HEK293T (cell line): ENCODE measurements around the gene ORMDL1.

Experiments
- CTCF ChIA-PET: fragments of 350-600 bp; formaldehyde crosslinking; extraction: SDS; loops from one replicate; lab custom pipeline; 2021; ENCODE audit warnings: antibody characterized with exemption, inconsistent platforms; lab: Yijun Ruan, JAX
- POLR2A ChIA-PET: fragments of 350-600 bp; formaldehyde crosslinking; extraction: SDS; loops from one replicate; lab custom pipeline; 2020; ENCODE audit warnings: antibody characterized with exemption, inconsistent platforms; lab: Yijun Ruan, JAX
- DNase-seq: peaks from one replicate; pipeline ENCODE4 v3.0.0; 2012; ENCODE audit warnings: mixed read lengths; ENCODE audit errors: extremely low spot score
- ARNT ChIP-seq: fragments of 450-650 bp; IDR thresholded peaks from 2 replicates; pipeline ENCODE4 v1.6.1; 2017; ENCODE audit warnings: mild to moderate bottlenecking
- BHLHE40 ChIP-seq: fragments of 450-650 bp; IDR thresholded peaks from 2 replicates; pipeline ENCODE4 v1.6.1; 2016; ENCODE audit warnings: mild to moderate bottlenecking, moderate library complexity, borderline replicate concordance
- CTBP1 ChIP-seq: fragments of 450-650 bp; IDR thresholded peaks from 2 replicates; pipeline ENCODE4 v1.6.1; 2016; ENCODE audit warnings: borderline replicate concordance
- ELF4 ChIP-seq: fragments of 450-650 bp; IDR thresholded peaks from 2 replicates; pipeline ENCODE4 v1.6.1; 2017; ENCODE audit warnings: antibody characterized with exemption
- FOXA1 ChIP-seq: fragments of 450-650 bp; IDR thresholded peaks from 2 replicates; pipeline ENCODE4 v1.6.1; 2016; ENCODE audit warnings: mild to moderate bottlenecking
- FOXK2 ChIP-seq: fragments of 450-650 bp; IDR thresholded peaks from 2 replicates; pipeline ENCODE4 v1.6.1; 2016; ENCODE audit warnings: mild to moderate bottlenecking
- FOXM1 ChIP-seq: fragments of 450-650 bp; IDR thresholded peaks from 2 replicates; pipeline ENCODE4 v1.6.1; 2017; ENCODE audit warnings: mild to moderate bottlenecking, borderline replicate concordance
- HDGF ChIP-seq: fragments of 450-650 bp; IDR thresholded peaks from 2 replicates; pipeline ENCODE4 v1.6.1; 2017; ENCODE audit warnings: antibody characterized with exemption, borderline replicate concordance
- L3MBTL2 ChIP-seq: fragments of 450-650 bp; conservative IDR thresholded peaks from 2 replicates; pipeline ENCODE4 v1.6.1; 2016; ENCODE audit warnings: mild to moderate bottlenecking
- LEF1 ChIP-seq: fragments of 450-650 bp; IDR thresholded peaks from 2 replicates; pipeline ENCODE4 v1.6.1; 2017; ENCODE audit warnings: mild to moderate bottlenecking, borderline replicate concordance
- NFRKB ChIP-seq: fragments of 450-650 bp; IDR thresholded peaks from 2 replicates; pipeline ENCODE4 v1.6.1; 2016; ENCODE audit warnings: mild to moderate bottlenecking, moderate library complexity
- SP1 ChIP-seq: fragments of 450-650 bp; IDR thresholded peaks from 2 replicates; pipeline ENCODE4 v1.6.1; 2017
- SUZ12 ChIP-seq: fragments of 450-650 bp; IDR thresholded peaks from 2 replicates; pipeline ENCODE4 v1.6.1; 2016; ENCODE audit warnings: mild to moderate bottlenecking
- TARDBP ChIP-seq: fragments of 450-650 bp; IDR thresholded peaks from 2 replicates; pipeline ENCODE4 v1.6.1; 2016
- ZNF384 ChIP-seq: fragments of 450-650 bp; IDR thresholded peaks from 2 replicates; pipeline ENCODE4 v1.6.1; 2016
- TF ChIP-seq, protein P1 (sequence below): fragments of 450-650 bp; IDR thresholded peaks from 2 replicates; pipeline ENCODE4 v1.6.1; 2016

Gene ORMDL1

GRCh38 chr2:189783927-189784867 is at the start of gene ORMDL1, which contains the start of gene PMS1:
Gene ORMDL1, minus strand, starts transcription at chr2:189784339. Its CDS starts 1,744 bp downstream, at chr2:189782595.
Gene PMS1, plus strand, starts transcription at chr2:189784450. Its CDS starts 7,360 bp downstream, at chr2:189791810.
- TF ChIP-seq, protein P1, sequence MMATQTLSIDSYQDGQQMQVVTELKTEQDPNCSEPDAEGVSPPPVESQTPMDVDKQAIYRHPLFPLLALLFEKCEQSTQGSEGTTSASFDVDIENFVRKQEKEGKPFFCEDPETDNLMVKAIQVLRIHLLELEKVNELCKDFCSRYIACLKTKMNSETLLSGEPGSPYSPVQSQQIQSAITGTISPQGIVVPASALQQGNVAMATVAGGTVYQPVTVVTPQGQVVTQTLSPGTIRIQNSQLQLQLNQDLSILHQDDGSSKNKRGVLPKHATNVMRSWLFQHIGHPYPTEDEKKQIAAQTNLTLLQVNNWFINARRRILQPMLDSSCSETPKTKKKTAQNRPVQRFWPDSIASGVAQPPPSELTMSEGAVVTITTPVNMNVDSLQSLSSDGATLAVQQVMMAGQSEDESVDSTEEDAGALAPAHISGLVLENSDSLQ = peak; percentile 99
- TF ChIP-seq ARNT (no peak), FOXA1 (no peak), LEF1 (no peak; the same call in 1 of the 2 replicates), ELF4 (peak; percentile 73), SP1 (no peak), CTBP1 (peak; percentile 57; the same call in 1 of the 2 replicates), L3MBTL2 (peak; percentile 96), FOXM1 (no peak)
- DNase-seq = peak; percentile 94
- POLR2A ChIA-PET = interaction anchor here (0.6 to 1.9 kb wide), 9 partner anchors 10 to 149 kb away, joined by 3 to 11 read pairs (median 4); partner anchors contain the start of gene OSGEPL1
- CTCF ChIA-PET = interaction anchor here (1.0 kb wide), 1 partner anchor 21 kb away, joined by 3 read pairs; the partner anchor contains the start of gene OSGEPL1

DNA sequence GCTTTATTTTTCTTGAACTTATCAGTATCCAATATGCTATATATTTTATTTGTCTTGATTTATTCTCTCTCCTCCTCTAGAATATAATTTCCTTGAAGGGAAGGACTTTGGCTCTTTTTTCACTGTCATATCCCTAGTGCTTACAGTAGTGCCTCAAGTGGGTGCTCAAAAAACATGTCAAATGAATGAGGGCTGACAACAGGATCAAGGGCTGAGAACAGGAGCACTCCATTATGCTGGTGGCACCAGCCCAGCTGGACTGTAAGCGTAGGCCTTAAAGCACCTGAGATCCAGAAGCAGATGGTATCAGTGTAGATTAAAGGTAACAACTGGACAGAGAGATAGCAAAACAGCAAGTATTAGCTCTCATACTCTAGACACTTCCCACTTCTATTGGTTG is 46.4 kb upstream of the ORMDL1 start:
- no peak for TF ChIP-seq ARNT
- no peak for TF ChIP-seq HDGF
- TF ChIP-seq CTBP1 = no peak
- TF ChIP-seq ELF4 = no peak
- TF ChIP-seq SP1 = no peak
- TF ChIP-seq, protein P1 = no peak
- TF ChIP-seq SUZ12 = no peak
- TF ChIP-seq NFRKB = no peak
- TF ChIP-seq FOXM1 = no peak
- no peak for TF ChIP-seq LEF1
- TF ChIP-seq TARDBP = no peak
- ChIA-PET CTCF (no interaction called here), POLR2A (no interaction called here)
- DNase-seq = no peak

DNA sequence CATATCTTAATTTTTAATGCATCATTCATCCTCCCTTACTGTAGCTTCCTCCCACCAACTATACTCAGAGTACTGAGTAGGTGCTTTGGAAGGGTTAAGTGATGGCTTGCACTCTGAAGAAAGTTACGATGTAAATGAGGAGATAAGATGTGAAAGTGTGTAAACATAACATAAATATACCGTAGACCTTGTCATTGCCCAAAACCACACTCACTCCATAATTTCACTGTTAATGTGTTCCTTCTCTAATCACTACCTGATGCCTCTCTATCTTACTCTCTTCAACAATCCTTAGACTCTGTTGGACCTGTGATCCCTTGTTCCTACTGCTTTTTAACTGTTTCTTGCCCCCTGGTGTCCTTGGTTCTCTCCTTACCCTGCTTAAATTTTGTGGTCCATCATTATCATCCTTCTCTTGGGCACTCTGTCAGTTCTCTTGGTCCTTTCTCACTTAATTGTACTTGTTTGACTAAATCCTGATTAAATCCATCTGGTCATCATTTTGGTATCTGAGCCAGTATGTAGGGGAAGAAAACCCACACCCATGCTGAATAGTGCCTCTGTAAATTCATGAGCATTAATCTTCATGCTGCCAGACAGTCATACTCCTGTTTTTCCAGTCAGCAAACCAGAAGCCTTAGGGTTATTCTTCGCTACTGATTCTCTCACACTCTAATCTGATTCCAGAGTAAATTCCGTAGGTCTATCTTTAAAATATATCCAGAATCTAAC is 45.1 kb upstream of the ORMDL1 start:
- ChIA-PET POLR2A (no interaction called here), CTCF (interaction anchor here (0.6 kb wide), 2 partner anchors 66 to 131 kb away, joined by 3 read pairs; partner anchors contain the start of gene OSGEPL1)
- TF ChIP-seq FOXM1 (no peak), L3MBTL2 (no peak), TARDBP (no peak), SUZ12 (no peak), SP1 (no peak)
- DNase-seq = no peak

DNA sequence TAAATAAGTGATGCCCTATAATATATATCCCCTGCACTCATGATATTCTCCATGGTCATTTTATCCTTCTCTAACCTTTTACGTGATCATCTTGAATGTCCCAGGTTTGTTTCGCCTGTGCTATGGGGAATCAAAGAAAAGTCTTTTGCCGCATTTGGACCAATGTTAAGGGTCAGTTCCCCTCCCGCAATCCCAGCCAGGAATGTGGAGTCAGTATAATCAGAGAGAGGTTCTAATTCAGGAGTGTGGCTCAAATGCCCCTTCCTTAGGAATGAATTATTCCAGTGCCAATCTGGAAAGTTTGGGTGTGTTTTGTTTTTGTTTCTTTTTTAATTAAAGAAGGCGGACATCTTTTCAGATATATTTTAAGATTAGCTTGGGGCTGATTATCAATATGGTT is 41.9 kb upstream of the ORMDL1 start:
- TF ChIP-seq, protein P1 = no peak
- TF ChIP-seq ARNT (no peak), BHLHE40 (no peak), FOXM1 (no peak), LEF1 (no peak), ZNF384 (no peak), SUZ12 (no peak), TARDBP (no peak), SP1 (no peak), L3MBTL2 (no peak), HDGF (no peak), FOXK2 (no peak), CTBP1 (no peak)
- ChIA-PET CTCF (interaction anchor here (1.2 kb wide), 1 partner anchor 27 kb away, joined by 4 read pairs; no protein-coding TSS in a partner anchor), POLR2A (no interaction called here)
- no peak for DNase-seq

- CTCF ChIA-PET = interaction anchor here (0.5 to 1.2 kb wide), 2 partner anchors 26 to 40 kb away, joined by 3 to 4 read pairs; no protein-coding TSS in a partner anchor
Measured at GRCh38 chr2:189824694-189825396, 40.7 kb upstream of the ORMDL1 start.

More at GRCh38 chr2:189824694-189825396, 40.7 kb upstream of the ORMDL1 start:
- TF ChIP-seq HDGF = no peak
- TF ChIP-seq SUZ12 = no peak
- no peak for TF ChIP-seq TARDBP
- no peak for TF ChIP-seq ELF4
- TF ChIP-seq FOXK2 = no peak
- no peak for TF ChIP-seq LEF1
- TF ChIP-seq L3MBTL2 = no peak
- TF ChIP-seq FOXM1 = no peak
- no peak for TF ChIP-seq ARNT
- no peak for TF ChIP-seq FOXA1
- no peak for TF ChIP-seq CTBP1
- TF ChIP-seq, protein P1 = no peak
- no peak for TF ChIP-seq SP1
- TF ChIP-seq ZNF384 = no peak
- no peak for TF ChIP-seq NFRKB
- TF ChIP-seq BHLHE40 = no peak
- POLR2A ChIA-PET = no interaction called here
- no peak for DNase-seq
